Smooth muscle cell (in vitro differentiated cells): ENCODE data around the gene FAM120A. TPM values are rescaled to one million over a fixed set of nuclear protein-coding genes. Genes with fewer than 3 reads are reported as not detected.

ENCODE experiments used
- DNase-seq: peaks from one replicate; lab custom pipeline; 2025; ENCODE audit not compliant: unreplicated experiment; lab: John Stamatoyannopoulos, UW
- H2AFZ ChIP-seq: fragments of 200-600 bp; sonication (generic); 2 replicates; pipeline ENCODE4 v1.6.0; 2016; ENCODE audit warnings: antibody characterized with exemption, low read depth, mild to moderate bottlenecking
- H3F3A ChIP-seq: fragments of 200-600 bp; sonication (generic); 2 replicates; pipeline ENCODE4 v1.6.0; 2017; ENCODE audit warnings: antibody characterized with exemption, low read depth
- H3K27ac ChIP-seq: fragments of 200-600 bp; sonication (generic); 2 replicates; pipeline ENCODE4 v1.5.1; 2016; ENCODE audit warnings: low read depth, mild to moderate bottlenecking
- H3K27me3 ChIP-seq: fragments of 200-600 bp; sonication (generic); 2 replicates; pipeline ENCODE4 v1.6.1; 2016; ENCODE audit warnings: low read depth, mild to moderate bottlenecking
- H3K36me3 ChIP-seq: fragments of 200-600 bp; sonication (generic); 2 replicates; pipeline ENCODE4 v1.5.1; 2016; ENCODE audit warnings: low read depth
- H3K4me1 ChIP-seq: fragments of 200-600 bp; sonication (generic); 2 replicates; pipeline ENCODE4 v1.5.1; 2016; ENCODE audit warnings: low read depth
- H3K4me2 ChIP-seq: fragments of 200-600 bp; sonication (generic); 2 replicates; pipeline ENCODE4 v1.6.0; 2016; ENCODE audit warnings: mild to moderate bottlenecking
- H3K4me3 ChIP-seq: fragments of 200-600 bp; sonication (generic); 2 replicates; pipeline ENCODE4 v1.5.1; 2016; ENCODE audit warnings: mild to moderate bottlenecking
- H3K79me2 ChIP-seq: fragments of 200-600 bp; sonication (generic); 2 replicates; pipeline ENCODE4 v1.6.0; 2016; ENCODE audit warnings: low read depth, mild to moderate bottlenecking
- H3K9ac ChIP-seq: fragments of 200-600 bp; sonication (generic); 2 replicates; pipeline ENCODE4 v1.6.0; 2016; ENCODE audit warnings: low read depth
- H3K9me3 ChIP-seq: fragments of 200-600 bp; sonication (generic); replicated peaks from 2 replicates; pipeline ENCODE4 v1.5.1; 2016; ENCODE audit warnings: low read depth
- H4K20me1 ChIP-seq: fragments of 200-600 bp; sonication (generic); 2 replicates; pipeline ENCODE4 v1.6.0; 2016; ENCODE audit warnings: low read depth
- CTCF ChIP-seq: fragments of 200-600 bp; sonication (generic); IDR thresholded peaks from 2 replicates; pipeline ENCODE4 v1.5.1; 2017; ENCODE audit warnings: borderline replicate concordance, mild to moderate bottlenecking, antibody characterized with exemption; ENCODE audit not compliant: insufficient read depth, poor library complexity, severe bottlenecking
- WGBS: methylation state at CpG from one replicate; pipeline ENCODE4 v1.1.7; 2016; ENCODE audit warnings: low lambda C conversion rate; 5-methylcytosine and 5-hydroxymethylcytosine counted together
- polyA plus RNA-seq: library from polyadenylated mRNA; unstranded; fragments of >200 nt; fragmentation: Nextera tagmentation; extraction: Ambion mirVana; gene quantifications from 2 replicates; pipeline ENCODE4 v1.2.1, GENCODE V29; 2016
- total RNA-seq: library from RNA; depleted of rRNA; stranded (reverse); fragments of >200 nt; gene quantifications from 2 replicates; pipeline ENCODE4 v1.2.3, GENCODE V29; 2014

FAM120A gene
- total and polyA plus RNA-seq, 2 experiments from 2014 or later = 14.4 to 47.2 TPM

- Histone ChIP-seq H2AFZ (peak overlapping the region; percentile 72), H3K36me3 (no peaks in the 10 kb centered on the region), H3K27me3 (no peaks in the 10 kb centered on the region), H3K9ac (peak overlapping the region; percentile 95), H3K4me3 (peak overlapping the region; percentile 95), H3F3A (no peaks in the 10 kb centered on the region), H4K20me1 (peaks cover 35% of the 10 kb centered on the region), H3K4me2 (peak overlapping the region; percentile 95), H3K27ac (peak overlapping the region; percentile 70), H3K9me3 (no peaks in the 10 kb centered on the region), H3K79me2 (peaks cover 51% of the 10 kb centered on the region), H3K4me1 (peaks cover 20% of the 10 kb centered on the region)
- DNase-seq = no peak
- no peak for TF ChIP-seq CTCF
- 3% methylated on average over 15 of the region's 26 CpGs for WGBS
These were observed 124.3 kb downstream of the FAM120A start for GRCh38 chr9:93575796-93576257.

- H3K36me3 ChIP-seq = no peaks in the 10 kb centered on the region
- 0% methylated on average over 4 of the region's 140 CpGs for WGBS
- no peak for TF ChIP-seq CTCF
- H3K27ac ChIP-seq = peak within 1 kb of the TSS; percentile 70
- H3K4me1 ChIP-seq = peaks cover 20% of the 10 kb centered on the region
- peak within 1 kb of the TSS; percentile 95 for H3K9ac ChIP-seq
- H4K20me1 ChIP-seq = peaks cover 41% of the 10 kb centered on the region
- no peaks in the 10 kb centered on the region for H3K27me3 ChIP-seq
- peak within 1 kb of the TSS; percentile 72 for H2AFZ ChIP-seq
- H3K79me2 ChIP-seq = peaks cover 58% of the 10 kb centered on the region
- peak within 1 kb of the TSS; percentile 95 for H3K4me3 ChIP-seq
- no peaks in the 10 kb centered on the region for H3K9me3 ChIP-seq
- no peak for DNase-seq
- no peaks in the 10 kb centered on the region for H3F3A ChIP-seq
- H3K4me2 ChIP-seq = peak within 1 kb of the TSS; percentile 99
These were observed 125.0 kb downstream of the FAM120A start, which contains the start of gene PHF2 for GRCh38 chr9:93576258-93577077. PHF2 (plus strand) TSS chr9:93576584; CDS start chr9:93576774, 190 bp downstream.

GRCh38 chr9:93577078-93577974, 125.8 kb downstream of the FAM120A start:
- peak overlapping the region; percentile 79 for H3K4me3 ChIP-seq
- peak overlapping the region; percentile 99 for H3K4me2 ChIP-seq
- H3K36me3 ChIP-seq = no peaks in the 10 kb centered on the region
- no peaks in the 10 kb centered on the region for H3K27me3 ChIP-seq
- TF ChIP-seq CTCF = no peak
- H3K9me3 ChIP-seq = no peaks in the 10 kb centered on the region
- 3% methylated on average over 40 of the region's 74 CpGs for WGBS
- H3K4me1 ChIP-seq = peaks cover 20% of the 10 kb centered on the region
- DNase-seq = no peak
- peak overlapping the region; percentile 62 for H3K9ac ChIP-seq
- peaks cover 66% of the 10 kb centered on the region for H3K79me2 ChIP-seq
- peaks cover 50% of the 10 kb centered on the region for H4K20me1 ChIP-seq
- H2AFZ ChIP-seq = no peak overlapping the region
- H3F3A ChIP-seq = no peaks in the 10 kb centered on the region
- no peak overlapping the region for H3K27ac ChIP-seq
